ENCODE measurements around the gene MED26.

DNA sequence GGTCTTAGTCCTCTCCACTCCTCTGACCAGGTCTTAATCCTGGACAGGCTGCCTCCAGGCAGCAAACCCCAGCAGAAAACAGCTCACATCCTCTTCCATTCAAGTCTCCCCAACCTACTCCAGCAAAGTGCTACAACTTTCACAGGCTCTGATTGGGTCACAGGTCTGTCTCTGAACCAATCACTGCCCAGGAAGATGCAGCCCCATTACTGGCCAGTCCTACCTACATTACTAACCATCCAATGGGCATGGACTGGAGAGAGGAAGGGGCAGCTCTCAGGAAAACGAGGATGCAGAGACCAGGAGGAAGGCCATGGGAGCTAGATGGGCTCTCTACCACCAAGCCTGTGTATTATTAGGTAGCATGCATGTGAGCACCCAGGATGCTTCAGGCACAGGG is 12.2 kb downstream of the MED26 start:
- no peak for TF ChIP-seq CTCF (IDR thresholded peaks at IDR 0.05)
- no peak for TF ChIP-seq POLR2A (IDR thresholded peaks at IDR 0.05)
